Femur (tissue), 1 donor: ENCODE data around the gene NRDC.
"Not testable (repeated sequence)": the region's sequence is repeated elsewhere in the genome, so short reads cannot be mapped to it uniquely, and the experiment has no call there.

Experiments used
- DNase-seq: peaks from one replicate; pipeline ENCODE4 v3.0.0-alpha.2; 2017

NRDC gene

DNA sequence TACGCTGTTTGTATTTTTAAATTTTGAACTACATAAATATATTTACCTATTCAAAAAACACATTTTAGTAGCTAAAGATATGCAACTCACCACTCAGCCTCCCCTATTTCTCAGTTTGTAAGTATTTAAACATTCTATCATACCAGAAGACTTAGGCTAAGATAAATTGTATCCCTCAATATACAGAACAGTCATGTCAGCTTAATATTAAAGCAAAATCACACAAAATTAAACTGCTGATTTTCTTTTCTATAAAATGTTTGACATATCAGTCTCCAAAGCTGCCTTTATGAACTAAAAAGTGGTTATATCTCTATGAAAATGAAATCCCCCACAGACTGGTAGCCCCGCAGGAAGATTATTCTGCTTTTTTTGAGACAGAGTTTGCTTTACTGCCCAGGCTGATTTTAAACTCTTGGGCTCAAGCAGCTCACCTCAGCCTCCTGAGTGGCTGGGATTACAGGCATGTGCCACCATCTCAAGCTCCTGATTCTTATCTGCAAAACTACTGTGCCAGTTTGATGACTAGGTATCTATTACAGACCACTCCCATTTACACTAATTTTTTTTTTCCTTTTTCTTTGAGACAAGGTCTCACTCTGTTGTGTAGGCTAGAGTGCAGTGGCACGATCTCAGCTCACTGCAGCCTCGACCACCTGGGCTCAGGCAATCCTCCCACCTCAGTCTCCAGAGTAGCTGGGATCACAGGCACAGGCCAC lies 37.6 kb downstream of the NRDC start:
- DNase-seq = no peak

DNA sequence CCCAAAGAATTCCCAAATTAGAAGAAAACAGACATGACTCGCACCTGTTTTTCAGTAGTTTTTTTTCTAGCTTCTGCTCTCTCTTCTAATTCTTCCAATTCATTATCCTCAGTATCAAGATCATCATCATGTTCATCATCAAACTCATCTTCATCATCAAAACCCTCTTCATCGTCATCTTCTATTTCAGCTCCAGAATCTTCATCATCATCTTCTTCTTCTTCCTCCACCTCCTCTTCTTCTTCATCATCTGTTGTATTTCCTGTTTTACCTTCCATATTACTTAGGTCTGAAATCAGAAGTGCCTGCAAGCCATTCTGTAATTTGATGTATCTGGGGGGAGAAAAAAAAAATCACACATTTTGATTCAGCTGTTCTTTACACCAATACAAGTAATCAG lies 38.3 kb downstream of the NRDC start:
- DNase-seq = no peak

DNA sequence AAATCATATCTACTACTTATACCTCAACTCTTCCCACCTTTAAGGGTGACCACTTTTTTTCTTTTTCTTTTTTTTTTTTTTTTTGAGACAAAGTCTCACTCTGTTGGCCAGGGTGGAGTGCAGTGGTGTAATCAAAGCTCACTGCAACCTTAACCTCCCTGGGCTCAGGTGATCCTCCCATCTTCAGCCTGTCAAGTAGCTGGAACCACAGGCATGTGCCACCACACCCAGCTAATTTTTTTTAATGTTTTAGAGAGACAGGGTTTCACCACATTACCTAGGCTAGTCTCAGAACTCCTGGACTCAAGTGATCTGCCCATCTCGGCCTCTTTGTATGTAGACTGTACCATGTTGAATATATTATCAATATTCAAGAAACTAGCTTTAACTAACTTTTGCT lies 39.4 kb downstream of the NRDC start:
- DNase-seq = no peak

DNA sequence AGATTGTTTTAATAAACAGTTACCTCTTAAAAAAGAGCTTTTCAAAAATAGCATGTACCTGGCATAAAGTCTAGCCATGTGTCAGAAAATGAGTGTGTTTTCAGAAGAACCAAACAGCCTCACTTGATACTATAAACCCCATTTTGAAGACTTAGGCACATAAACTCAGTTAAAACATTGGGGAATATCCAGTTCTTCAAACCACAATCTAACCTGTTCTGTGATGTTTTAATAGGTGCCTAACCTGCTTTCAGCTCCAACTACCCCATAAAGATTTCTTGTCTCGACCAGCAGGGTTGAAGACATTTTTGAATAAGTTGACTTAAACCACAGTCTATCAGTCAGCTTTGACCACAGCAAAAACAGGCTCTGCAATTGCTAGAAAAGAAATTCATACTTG lies 41.3 kb downstream of the NRDC start:
- DNase-seq = no peak

DNA sequence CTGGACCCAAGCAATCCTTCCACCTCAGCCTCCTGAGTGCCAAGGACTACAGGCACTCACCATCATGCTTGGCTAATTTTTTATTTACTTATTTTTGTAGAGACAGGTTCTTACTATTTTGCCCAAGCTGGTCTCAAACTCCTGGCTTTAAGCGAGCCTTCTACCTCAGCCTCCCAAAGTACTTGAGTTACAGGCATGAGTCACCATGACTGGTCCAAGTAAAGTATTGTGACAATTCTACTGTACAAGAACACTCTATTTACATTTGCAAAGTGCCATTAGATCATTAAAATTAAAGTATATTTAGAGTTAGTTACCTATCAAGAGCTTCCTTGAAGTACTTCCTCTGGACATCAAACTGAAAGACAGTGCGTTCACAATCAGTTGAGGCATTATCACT lies 44.8 kb downstream of the NRDC start:
- no peak for DNase-seq

DNA sequence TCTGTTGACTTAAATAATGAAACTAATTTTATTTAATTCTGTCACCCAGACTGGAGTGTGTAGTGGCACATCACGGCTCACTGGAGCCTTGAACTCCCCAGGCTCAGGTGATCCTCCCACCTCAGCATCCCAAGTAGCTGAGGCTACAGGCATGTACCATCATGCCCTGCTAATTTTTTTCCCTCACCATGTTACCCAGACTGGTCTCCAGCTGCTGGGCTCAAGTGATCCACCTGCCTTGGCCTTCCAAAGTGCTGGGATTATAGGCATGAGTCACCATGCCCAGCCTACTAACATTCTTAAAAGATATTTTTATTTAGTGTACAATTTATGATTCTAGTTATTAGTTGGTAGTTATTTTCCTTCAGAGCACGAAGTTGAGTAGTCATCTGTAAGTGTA lies 49.5 kb downstream of the NRDC start:
- DNase-seq = no peak

DNA sequence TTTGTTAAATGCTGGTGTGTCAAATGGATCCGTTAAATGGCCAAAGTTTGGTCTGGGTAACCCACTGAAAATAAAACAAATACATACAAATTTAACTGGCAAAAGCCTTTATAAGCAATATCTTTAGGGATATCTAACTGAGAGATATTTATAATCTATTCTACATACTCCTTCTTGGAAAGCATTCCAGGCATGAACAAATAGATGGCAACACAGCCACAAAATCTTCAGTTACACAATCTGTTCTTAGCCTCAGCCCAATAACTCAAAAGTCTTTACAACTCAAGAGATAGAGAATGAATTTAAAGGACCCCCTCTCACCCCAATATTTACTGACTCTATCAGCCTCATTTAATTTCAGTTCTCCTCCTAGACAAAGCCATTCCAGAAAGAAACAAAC lies 58.7 kb downstream of the NRDC start:
- no peak for DNase-seq

DNA sequence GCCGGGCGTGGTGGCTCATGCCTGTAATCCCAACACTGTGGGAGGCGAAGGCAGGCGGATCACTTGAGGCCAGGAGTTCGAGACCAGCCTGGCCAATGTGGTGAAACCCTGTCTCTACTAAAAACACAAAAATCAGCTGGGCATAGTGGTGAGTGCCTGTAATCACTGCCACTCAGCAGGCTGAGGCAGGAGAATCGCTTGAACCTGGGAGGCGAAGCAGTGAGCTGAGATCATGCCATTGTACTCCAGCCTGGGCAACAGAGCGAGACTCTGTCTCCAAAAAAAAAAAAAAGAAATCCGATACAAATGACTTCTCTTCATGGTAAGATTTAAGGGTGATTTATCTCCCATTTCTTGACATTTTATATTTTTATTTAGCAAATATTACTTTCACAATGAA lies 59.5 kb downstream of the NRDC start:
- DNase-seq = not testable (repeated sequence)

DNA sequence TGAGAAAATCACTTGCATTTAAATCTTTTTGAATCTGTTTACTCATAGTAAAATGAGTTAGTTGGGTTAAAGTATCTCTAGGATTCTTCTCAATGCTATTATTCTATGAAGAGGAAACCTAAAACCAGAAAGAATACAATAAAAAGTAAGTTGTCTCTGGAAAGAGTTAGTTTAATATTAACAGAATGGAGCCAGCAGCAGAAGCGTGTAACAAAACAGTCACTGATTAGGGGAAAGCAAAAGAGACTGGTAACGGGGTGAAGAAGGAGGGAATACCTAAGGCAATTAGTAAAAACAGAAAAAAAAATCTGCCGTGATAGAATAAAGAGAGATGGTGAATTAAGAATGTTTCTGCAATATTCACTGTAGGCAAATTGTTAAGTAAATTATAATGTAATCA lies 60.0 kb downstream of the NRDC start:
- no peak for DNase-seq

DNA sequence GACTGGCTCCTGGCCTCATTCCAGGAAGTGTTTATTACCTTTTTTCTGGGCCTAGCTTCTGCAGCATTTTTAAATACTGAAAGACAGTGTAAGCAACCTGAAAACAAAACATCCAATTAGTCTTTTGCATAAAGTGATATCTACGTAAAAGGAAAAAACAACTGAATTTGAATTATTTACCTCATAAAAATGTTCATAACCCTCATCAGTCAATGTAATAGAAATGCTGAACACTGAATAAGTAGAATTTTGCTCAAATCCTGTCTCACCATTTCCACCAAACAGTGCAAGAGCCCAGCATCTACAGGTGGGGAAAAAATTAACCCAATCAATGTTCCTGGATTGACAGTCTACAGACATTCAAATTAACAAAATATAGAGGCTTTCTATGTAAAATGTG lies 64.0 kb downstream of the NRDC start:
- DNase-seq = no peak

DNA sequence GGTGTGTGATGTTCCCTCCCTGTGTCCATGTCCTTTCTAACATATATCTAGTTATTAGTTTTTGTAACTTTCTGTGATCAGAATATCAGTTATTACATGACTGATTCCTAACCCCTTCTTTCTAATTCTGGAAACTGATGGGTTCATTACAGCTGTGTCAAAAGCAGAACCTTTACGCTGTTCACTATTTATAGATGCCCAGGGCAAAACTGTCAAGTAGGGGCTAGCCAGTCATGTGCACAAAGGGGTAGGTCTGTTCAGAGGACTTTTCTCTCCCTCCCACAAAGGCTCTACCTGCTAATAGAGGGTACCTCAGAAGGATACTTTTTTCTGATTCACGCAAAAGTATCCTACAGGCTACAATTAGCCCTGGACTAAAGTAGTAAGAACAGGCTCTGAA lies 79.2 kb downstream of the NRDC start:
- DNase-seq = no peak

DNA sequence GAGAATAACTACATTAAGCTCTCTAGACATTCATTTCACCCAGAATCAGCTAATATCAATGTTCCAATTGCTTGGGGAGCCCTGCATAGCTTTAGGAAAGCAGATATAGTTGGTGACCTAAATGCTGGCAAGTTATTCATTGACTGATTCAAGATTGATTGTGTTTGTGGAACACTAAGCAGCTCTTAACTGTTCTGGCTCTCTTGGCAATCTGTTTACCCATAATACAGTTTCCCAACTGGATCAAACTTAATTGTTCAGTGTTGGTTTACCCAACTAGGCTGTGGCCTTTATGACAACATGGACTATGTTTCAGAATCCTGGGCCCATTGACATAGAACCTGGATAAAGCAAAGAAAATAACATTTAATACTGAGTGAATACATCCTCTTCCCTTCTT lies 83.7 kb downstream of the NRDC start:
- DNase-seq = no peak

DNA sequence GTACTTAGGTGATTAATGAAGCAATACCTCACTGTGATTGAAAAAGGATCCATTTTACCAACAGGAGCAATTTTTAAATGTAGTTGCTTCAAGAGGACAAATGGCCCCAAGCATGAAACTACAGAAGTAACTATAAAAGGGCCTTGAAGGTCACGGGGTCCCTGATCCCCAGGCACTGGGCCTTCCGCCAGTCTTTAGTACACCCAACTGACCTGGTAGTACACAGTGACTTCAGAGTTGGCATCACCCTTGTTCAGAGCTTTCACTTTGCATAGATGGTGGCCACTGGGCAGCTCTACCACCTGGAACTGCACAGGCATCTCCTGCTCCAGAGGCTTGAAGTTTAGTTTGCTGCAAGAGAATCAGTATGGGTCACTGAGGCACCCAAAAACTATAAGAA lies 84.3 kb downstream of the NRDC start:
- DNase-seq = no peak

DNA sequence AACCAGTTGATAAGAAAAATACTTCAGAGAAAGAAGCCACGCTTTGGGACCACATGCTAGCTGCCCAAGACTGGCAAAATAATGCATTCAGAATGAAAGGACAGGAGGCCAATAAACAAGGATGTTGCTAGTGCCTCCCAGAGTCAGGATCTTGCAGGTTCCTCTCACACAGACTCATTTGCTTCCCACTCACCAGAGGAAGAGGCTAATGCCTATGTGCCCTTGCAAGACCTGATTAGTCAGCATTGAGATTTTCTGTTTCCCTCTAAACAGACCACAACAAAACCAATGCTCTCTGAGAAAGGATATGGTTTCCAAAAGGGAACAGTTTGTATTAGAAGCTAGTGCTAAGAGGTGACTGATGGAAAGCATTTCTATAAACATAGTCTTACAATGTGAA lies 85.7 kb downstream of the NRDC start:
- no peak for DNase-seq

DNA sequence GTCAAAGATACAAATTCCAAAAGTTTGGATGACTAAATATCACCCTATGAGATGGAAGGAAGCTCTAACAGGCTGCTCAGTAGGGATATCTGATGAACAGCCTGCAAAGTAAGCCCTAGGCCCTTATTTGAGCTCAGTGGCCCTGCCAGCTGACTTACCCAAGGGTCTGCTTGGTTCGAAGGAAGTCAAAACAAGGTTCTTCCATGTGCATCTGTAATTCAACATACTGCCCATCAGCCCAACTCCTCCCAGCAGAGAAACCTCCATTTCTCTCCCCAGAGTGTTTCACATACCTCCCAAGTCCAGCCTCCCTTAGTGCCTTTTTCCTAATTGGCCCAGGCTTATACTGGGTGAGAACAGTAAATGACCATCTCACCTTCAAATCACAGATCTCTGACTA lies 86.6 kb downstream of the NRDC start:
- DNase-seq = no peak

DNA sequence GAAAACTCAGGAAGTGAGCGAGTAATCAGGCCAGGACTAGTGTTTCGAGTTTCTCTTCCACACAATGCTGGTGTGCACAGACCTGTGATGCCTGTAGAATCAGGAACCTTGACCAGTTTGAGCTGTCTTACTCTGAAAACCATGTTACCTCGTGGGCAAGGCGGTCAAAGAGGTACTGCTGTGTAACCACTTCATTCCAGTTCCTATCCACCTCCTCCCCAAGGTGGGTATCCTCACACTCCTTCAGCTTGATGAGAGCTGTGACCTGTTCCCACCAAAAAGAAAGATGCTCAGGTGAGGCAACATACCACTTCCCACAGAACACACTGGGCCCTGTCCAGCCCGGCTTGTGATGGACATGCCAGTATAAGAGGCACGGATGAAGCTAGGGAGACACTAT lies 88.1 kb downstream of the NRDC start:
- DNase-seq = no peak

DNA sequence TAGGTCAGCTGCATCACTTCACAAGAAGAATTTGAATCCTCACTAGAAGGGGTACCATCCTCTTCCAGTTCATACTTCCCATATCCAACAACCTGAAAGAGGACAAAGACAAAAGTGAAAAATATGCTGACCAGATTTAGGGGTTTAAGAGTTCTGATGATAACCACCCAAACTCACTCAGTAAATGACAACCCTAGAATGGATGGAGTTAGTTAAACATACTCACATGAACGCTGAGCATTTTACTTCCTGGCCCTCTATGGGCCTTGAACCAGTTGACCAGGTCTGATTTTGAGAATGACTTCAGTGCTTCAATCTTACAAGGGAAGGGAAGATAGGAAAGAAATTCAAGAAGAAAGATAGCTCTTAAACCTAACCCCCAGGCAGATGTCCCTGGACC lies 89.2 kb downstream of the NRDC start:
- no peak for DNase-seq

DNA sequence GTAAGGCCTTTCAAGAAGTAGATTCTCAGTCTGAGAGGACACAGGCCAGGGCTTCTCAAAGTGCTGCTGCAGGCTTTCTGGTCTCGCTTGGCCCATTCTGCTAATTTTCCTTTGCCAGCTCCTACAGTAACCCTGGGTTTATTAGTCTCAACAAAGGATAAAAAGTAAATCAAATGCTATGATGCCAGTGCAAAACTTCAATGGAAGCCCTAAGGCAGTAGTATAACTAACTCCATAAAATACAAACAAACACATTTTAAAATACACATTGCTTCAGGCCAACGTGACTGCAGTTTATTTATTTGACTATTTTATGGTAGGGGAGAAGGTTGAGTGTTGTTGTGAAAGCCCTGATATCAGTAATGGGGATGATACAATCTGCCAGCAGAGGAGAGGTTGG lies 89.6 kb downstream of the NRDC start:
- no peak for DNase-seq

DNA sequence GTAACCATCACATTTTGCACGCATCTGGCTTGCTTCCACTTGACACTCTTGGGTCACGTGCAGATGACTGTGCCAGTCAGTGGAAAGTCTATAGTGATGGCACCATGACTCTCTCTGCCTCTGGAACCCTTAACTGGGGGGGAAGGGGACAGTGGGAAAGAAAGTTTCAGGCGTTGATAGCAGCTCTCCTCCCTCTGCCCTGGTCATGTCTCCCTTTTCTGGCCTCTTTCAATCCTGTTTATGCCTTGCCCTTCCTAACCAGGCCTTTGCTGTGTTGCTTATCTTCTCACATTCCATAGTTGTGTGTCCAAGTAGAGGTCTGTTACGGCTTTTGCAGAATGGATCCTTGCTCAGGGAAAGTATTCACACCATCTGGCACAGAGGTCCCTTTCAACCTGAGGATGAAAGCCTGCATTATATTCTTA lies 93.5 kb downstream of the NRDC start:
- DNase-seq = no peak

DNA sequence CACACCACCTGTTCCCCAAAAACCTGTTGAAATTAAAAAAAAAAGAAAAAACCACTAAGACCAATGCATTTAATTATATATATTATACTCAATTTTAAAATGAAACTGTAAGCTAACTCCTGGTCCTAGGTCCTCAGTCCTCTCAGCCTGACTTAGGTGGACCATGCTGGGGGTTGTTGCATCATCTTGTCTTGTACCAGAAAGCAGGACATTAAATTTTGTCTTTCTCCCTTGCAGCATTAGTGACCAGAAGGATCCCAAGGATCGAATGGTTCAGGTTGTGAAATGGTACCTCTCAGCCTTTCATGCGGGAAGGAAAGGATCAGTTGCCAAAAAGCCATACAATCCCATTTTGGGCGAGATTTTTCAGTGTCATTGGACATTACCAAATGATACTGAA lies 97.6 kb downstream of the NRDC start:
- no peak for DNase-seq

DNA sequence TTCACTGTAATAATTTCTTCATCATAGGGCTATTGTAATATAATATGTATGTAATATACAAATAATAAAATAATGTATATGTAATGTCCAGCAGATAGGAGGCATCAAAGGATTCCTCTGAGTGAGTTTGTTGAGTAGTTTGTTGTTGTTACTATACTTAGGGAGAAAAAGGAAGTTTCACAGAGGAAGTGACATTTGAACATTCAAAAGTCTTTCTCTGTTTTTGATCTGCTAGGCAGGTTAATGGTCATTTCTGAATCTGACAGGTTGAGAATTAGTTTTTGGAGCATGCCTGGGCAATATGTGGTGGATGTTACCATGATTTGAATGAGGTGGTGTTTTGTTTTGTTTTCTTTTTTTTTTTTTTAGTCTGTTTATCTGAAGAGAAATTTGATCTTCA lies 102.1 kb downstream of the NRDC start:
- DNase-seq = no peak

DNA sequence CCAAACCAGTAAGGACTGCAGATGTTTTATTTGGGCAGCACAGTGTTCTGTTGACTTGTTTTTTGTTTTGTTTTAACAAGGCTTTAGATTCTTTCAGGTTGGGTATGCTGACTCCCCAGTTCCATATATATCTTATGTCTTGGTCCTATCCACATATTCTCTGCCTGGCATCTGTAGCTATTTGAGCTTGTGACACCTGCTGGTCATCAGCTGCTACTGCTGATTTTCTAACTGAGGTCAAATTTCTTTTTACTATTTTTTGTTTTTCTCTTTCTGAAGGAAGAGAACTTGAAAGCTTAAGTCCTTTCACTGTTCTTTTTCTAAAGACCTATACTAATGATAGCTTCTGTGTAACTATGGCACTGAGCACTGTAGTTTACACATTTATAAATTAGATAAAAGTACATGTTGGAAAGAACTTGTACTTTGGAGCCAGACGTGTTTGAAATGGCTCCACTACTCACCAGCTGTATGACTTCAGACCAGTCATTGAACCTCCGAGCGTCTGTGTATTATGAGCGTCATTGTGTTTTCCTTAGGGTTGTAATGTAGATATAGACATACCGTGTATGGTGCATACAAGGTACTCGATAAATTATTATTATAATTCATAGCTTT lies 109.4 kb downstream of the NRDC start:
- no peak for DNase-seq

DNA sequence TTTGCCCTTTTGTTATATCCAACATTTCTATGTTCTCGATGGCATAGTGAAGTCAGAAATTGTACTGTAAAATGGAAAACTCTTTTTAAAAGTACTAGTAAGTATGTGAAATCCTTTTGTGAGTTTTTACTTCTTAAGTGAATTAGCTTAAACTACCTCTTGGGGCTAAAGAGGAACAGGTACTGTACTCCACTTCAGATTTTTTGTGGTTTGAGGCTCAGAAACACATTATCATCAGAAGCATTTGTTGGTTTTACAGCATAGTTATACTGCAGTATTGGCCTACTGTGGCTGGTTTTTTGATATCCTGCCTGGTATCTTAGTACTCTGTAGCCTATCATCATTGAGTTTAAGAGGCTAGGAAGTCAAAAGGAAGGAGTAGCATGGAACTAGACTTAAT lies 117.2 kb downstream of the NRDC start:
- no peak for DNase-seq

DNA sequence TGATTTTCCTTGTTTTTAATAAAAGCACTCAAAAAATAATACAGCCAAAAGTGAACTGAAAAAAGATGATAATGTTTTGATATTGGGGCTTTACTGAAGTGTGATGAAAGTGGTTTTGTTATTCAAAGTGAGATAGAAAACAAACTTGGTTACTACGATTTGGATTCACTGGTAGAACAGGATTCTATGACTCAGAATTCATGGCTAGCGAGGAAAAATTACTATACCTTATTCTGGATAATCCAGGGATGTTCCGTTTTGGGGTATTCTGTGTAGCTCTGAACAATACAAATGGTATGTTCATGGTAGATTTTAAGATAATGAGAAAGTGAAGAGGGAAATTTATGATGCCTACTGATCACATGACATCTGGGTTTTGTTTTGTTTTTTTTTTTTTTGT lies 117.7 kb downstream of the NRDC start:
- DNase-seq = no peak

DNA sequence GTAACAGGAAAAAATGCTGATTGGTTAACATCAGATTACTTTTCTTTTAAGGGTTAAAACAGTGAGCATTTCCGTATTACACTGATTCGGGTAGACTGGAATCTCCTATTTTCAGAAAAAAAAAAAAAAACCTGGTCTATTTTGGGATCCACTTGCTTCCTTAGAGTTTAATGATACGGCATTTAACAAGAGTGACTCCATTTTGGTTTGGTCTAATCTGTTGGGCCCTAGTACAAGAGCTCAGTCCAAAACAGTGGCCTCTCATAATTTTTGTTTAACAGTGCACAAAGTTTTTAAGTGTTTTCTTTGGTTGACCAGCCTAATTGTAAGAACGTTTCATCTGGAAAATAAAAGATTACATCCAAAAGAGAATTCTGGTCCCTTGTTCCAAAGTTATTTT lies 120.2 kb downstream of the NRDC start:
- DNase-seq = no peak
